Raji (cell line): Measurements from ENCODE around the gene CHST8.

Experiments
- POLR2A ChIP-seq: IDR thresholded peaks from 2 replicates; pipeline ENCODE4 v1.6.1; 2011; ENCODE audit warnings: low read depth, low read length, control low read depth; ENCODE audit not compliant: insufficient read depth

CHST8 gene

GRCh38 chr19:33736787-33737186 lies 115.0 kb downstream of the CHST8 start:
- TF ChIP-seq POLR2A, result no peak

- TF ChIP-seq POLR2A, result no peak
Observed at GRCh38 chr19:33737681-33738371, 116.1 kb downstream of the CHST8 start.

DNA sequence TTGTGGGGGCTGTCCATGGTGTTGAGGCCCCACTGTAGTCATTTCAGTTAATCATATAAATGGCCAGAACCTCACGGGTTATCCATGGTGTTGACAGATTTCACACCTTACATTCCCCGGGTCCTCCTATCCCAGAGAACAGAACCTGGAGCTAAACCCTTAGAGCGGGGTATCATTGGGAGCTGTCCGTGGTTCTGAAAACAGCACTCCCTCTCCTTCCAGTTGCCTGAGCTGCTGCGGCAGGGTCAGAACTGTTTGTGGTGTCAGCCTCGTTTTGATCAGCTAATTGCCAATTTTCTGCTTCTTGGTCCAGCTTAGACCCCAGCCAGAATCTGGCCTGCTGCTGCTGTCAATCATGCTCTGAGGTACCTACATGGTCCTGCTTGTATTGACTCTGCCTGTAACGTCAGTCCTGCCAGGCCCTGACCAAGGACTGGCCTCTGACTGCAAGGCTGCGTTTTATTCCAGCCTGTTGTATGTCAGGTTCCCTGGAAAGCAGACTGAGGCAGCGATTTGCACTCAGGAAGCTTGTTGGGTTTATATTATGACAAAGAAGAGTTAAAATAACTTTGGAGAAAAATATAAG lies 119.2 kb downstream of the CHST8 start:
- TF ChIP-seq POLR2A, result no peak

DNA sequence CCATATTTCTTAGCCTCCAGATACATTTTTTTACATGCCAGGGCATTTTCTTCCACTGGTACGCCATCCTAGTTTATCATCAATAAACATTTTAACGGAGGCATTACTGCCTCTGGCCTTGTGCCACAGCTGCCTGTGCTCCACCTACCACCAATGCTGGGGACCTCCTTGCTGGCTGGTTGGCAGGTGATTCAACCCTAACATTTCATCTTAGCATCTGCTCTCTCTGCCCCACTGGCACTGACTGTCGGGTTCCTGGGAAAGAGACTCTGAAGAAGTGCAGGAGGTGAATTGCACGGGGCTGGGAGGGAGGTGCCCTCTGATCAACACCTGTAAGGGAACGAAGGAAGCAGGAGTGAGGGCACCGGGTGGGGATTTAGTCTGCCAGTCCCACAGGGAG lies 123.5 kb downstream of the CHST8 start:
- TF ChIP-seq POLR2A, result no peak

- TF ChIP-seq POLR2A, result no peak
Observed at GRCh38 chr19:33746159-33746558, 124.4 kb downstream of the CHST8 start.

- TF ChIP-seq POLR2A, result no peak
Observed at GRCh38 chr19:33747273-33747672, 125.5 kb downstream of the CHST8 start.

- TF ChIP-seq POLR2A, result no peak
Observed at GRCh38 chr19:33748231-33748630, 126.5 kb downstream of the CHST8 start.

- TF ChIP-seq POLR2A, result no peak
Observed at GRCh38 chr19:33749016-33749415, 127.3 kb downstream of the CHST8 start.

DNA sequence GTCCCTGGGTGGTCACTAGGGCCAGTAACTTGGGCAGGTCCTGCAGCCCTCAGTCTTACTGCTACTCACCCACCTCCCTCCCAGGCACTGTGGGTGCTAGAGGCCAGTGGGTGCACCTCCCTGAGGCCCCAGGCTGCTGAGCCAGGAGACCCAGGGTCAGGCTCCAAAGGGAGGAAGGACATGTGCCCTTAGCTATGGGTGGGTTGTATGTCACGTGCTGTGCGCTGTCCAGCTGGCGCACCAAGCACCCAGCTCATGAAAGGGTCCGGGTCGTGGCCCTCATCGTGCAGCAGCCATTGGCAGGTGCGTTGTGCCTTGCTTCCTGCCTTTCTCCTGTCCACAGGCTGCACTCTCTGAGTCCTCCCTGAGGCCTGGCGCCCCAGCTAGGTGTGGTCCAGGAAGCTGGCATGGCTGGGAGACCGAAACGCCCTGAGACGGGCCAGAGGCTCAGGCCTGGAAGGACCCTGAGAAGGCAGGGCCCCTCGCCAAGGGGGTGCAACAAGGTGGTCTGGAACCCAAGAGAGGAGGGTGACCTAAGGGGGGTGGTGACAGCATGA lies 127.9 kb downstream of the CHST8 start:
- TF ChIP-seq POLR2A, result no peak

DNA sequence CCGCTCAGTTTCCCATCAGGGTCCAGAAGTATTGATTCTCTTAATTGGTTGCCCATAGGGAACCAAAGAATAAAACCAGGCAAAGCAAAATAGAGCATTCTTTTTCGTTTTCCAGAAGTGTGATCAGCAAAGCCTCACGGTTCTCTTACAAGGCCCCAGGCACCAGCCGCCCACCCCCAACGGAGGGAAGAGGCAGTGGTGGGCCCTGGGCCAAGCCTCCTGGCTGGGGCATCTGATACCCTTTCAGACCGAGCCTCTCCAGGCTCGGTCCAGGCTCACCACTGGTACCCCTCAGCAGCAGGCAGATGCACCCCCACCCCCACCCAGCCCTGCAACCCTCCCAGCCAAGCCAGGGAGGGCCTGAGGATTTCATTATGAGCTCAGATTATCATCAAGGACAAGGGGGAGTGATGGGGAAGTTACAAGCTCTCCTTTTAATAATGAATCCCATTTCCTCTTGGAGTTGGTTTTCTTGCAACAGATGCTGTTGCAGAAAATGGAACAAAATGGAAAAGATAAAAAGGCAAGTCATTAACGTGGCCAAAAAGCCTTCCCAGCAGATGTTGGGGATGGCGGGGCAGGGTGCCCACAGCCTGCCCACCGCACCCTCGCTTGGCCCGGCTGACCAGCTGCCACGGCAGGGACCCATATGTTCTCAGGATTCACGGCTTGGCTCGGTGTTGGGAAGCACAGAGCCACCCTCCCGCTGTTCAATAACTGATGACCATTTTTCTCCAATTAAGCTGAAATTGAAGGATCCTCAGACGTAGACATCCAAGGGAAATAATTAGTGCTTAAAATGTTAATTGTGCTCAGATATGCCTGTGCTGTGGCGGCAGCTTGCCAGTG lies 129.1 kb downstream of the CHST8 start:
- TF ChIP-seq POLR2A, result no peak

DNA sequence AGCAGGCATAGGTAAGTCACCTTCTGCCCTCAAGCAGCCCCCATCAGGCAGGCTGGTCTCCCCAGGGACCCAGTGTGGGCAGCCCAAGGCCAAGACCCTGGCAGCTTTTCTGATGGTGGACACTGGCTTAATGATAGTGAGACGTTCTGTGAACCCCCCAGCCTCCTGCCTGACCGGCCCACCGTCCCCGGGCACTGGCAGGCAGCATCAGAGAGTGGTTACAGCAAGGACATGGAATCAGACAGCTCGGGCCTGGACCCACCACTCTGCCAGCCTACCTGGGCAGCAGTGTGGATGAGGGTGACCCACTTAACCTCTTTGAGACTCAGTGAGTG lies 129.7 kb downstream of the CHST8 start:
- TF ChIP-seq POLR2A, result no peak

- TF ChIP-seq POLR2A, result no peak
Observed at GRCh38 chr19:33752018-33752800, 130.5 kb downstream of the CHST8 start.

DNA sequence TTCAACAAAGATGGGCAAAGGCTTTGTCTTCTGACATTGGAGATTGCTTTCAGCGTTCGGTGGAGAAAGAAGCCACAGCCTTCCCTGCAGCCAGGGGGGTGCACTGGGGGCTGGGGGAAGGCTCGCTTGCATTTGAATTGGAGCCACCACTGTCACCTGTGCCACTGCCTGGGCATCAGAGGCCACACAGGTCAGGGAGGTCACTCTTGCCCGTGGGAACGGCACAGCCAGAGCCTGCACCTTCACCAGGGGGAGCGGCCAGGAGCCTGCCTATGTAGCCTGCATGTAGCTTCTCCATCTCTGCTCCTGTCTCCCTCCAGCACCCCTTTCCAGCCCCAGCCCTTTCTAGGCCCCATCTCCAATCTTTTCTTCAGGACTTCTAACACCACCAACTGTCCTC lies 131.2 kb downstream of the CHST8 start:
- TF ChIP-seq POLR2A, result no peak

DNA sequence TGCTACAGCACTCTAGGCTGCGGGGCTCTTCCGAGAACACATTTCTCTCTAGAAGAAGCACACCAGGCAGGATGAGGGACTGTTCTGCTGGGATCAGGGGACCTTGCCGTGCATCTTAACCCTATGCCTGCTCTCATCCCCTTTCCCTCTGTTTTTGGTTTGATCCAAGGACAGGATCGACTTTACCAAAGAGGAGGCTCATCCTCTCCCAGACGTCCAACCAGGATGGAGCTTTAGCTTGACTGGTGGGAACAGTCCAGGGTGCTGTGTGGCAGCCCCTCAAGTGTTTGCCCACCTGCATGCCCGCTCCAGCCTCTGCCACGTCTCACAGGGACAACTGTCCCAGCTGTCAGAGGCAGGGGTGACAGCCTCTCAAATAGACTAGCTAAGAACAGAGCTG lies 132.6 kb downstream of the CHST8 start:
- no peak for TF ChIP-seq POLR2A
